ENCODE results near the gene LGR4.

LGR4 gene

DNA sequence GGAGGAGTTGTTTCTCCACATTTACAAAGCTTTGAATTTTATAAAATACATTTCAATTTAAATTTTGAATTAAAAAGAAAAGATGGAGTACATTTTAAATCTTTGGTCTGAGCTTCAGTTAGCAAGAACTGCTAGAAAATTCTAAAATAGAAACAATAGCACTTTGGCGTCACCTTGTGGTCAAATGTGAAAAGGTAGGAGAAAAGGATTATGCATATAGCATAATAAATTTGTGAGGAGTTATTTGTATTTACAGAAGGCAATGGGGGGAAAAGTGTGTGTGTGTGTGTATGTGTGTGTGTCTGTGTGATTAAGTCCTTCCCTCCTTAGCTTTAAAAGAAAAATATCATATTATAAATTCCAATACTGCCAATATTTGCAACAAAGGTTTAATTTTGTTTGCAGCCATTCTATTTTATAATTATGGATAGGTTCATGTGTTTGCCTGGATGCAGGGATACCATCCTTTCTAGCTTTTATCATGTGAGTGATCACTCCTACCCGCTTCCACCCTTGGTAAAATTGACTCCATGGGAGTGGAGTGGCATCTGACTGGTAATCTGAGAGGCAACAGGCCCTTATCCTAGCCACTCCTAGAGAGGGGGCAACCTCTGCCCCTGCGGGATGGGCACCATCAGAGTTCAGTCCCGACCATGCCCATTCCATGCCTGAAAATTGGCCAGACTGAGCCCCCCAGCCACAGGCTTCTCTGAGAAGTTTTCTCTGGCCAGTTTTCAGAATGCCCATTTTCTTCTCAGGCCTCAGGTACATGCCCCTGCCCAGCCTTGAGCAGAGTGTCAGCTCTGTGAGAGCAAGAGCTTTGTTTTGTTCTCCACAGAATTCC lies 13.6 kb upstream of the LGR4 start:
- Histone ChIP-seq H3K79me2 (ENCODE audit: control insufficient read depth, insufficient read depth, low read length, unreplicated experiment) (no peaks in the 10 kb centered on the region), H3K4me3 (ENCODE audit: low read depth, low read length) (no peak overlapping the region), H2AFZ (ENCODE audit: low read length, unreplicated experiment) (no peak overlapping the region), H3K36me3 (ENCODE audit: insufficient read depth, low read length) (peaks cover 4% of the 10 kb centered on the region), H3K27ac (ENCODE audit: low read depth, low read length) (no peak overlapping the region), H3K4me1 (ENCODE audit: control insufficient read depth, insufficient read depth, low read length, unreplicated experiment) (no peaks in the 10 kb centered on the region), H3K27me3 (ENCODE audit: insufficient read depth, low read length) (no peaks in the 10 kb centered on the region)

- Histone ChIP-seq H2AFZ (ENCODE audit: low read length, unreplicated experiment) (no peak overlapping the region), H3K79me2 (ENCODE audit: control insufficient read depth, insufficient read depth, low read length, unreplicated experiment) (no peaks in the 10 kb centered on the region), H3K27me3 (ENCODE audit: insufficient read depth, low read length) (no peaks in the 10 kb centered on the region), H3K4me3 (ENCODE audit: low read depth, low read length) (no peak overlapping the region), H3K36me3 (ENCODE audit: insufficient read depth, low read length) (no peaks in the 10 kb centered on the region), H3K4me1 (ENCODE audit: control insufficient read depth, insufficient read depth, low read length, unreplicated experiment) (no peaks in the 10 kb centered on the region), H3K27ac (ENCODE audit: low read depth, low read length) (no peak overlapping the region)
These were observed 10.2 kb upstream of the LGR4 start for GRCh38 chr11:27482793-27483192.

GRCh38 chr11:27481992-27482391 lies 9.4 kb upstream of the LGR4 start:
- no peaks in the 10 kb centered on the region for H3K27me3 ChIP-seq (ENCODE audit: insufficient read depth, low read length)
- no peaks in the 10 kb centered on the region for H3K4me1 ChIP-seq (ENCODE audit: control insufficient read depth, insufficient read depth, low read length, unreplicated experiment)
- no peak overlapping the region for H3K27ac ChIP-seq (ENCODE audit: low read depth, low read length)
- no peaks in the 10 kb centered on the region for H3K36me3 ChIP-seq (ENCODE audit: insufficient read depth, low read length)
- H2AFZ ChIP-seq (ENCODE audit: low read length, unreplicated experiment) = no peak overlapping the region
- H3K79me2 ChIP-seq (ENCODE audit: control insufficient read depth, insufficient read depth, low read length, unreplicated experiment) = no peaks in the 10 kb centered on the region
- H3K4me3 ChIP-seq (ENCODE audit: low read depth, low read length) = no peak overlapping the region

DNA sequence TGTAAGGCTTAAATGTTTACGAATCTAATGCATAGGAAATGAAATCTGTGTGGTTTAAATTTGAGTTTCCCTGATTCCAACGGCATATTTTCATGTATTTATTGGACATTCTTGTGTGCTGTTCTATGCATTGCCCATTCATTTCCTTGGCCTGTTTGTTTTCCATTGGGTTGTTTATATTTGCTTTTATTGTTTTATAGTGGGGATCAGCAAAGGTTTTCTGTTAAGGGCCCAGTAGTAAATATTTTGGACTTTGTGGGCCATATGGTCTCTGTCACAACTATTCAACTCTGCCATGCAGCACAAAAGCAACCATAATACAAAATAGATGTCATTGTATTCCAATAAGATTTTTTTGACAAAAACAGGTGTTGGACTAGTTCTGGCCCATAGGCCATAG lies 5.2 kb upstream of the LGR4 start:
- no peaks in the 10 kb centered on the region for H3K36me3 ChIP-seq (ENCODE audit: insufficient read depth, low read length)
- H3K4me1 ChIP-seq (ENCODE audit: control insufficient read depth, insufficient read depth, low read length, unreplicated experiment) = peaks cover 6% of the 10 kb centered on the region
- H3K4me3 ChIP-seq (ENCODE audit: low read depth, low read length) = no peak overlapping the region
- H3K27ac ChIP-seq (ENCODE audit: low read depth, low read length) = no peak overlapping the region
- H2AFZ ChIP-seq (ENCODE audit: low read length, unreplicated experiment) = no peak overlapping the region
- H3K27me3 ChIP-seq (ENCODE audit: insufficient read depth, low read length) = no peaks in the 10 kb centered on the region
- H3K79me2 ChIP-seq (ENCODE audit: control insufficient read depth, insufficient read depth, low read length, unreplicated experiment) = no peaks in the 10 kb centered on the region

GRCh38 chr11:27477243-27477642 lies 4.7 kb upstream of the LGR4 start:
- peaks cover 6% of the 10 kb centered on the region for H3K4me1 ChIP-seq (ENCODE audit: control insufficient read depth, insufficient read depth, low read length, unreplicated experiment)
- no peaks in the 10 kb centered on the region for H3K79me2 ChIP-seq (ENCODE audit: control insufficient read depth, insufficient read depth, low read length, unreplicated experiment)
- H3K36me3 ChIP-seq (ENCODE audit: insufficient read depth, low read length) = no peaks in the 10 kb centered on the region
- no peaks in the 10 kb centered on the region for H3K27me3 ChIP-seq (ENCODE audit: insufficient read depth, low read length)
- H3K4me3 ChIP-seq (ENCODE audit: low read depth, low read length) = no peak overlapping the region
- H3K27ac ChIP-seq (ENCODE audit: low read depth, low read length) = no peak overlapping the region
- no peak overlapping the region for H2AFZ ChIP-seq (ENCODE audit: low read length, unreplicated experiment)

GRCh38 chr11:27475622-27476021 lies 3.0 kb upstream of the LGR4 start:
- H3K79me2 ChIP-seq (ENCODE audit: control insufficient read depth, insufficient read depth, low read length, unreplicated experiment) = peaks cover 5% of the 10 kb centered on the region

GRCh38 chr11:27473017-27473406 lies 422 bp upstream of the LGR4 start:
- peaks cover 29% of the 10 kb centered on the region for H3K4me1 ChIP-seq (ENCODE audit: control insufficient read depth, insufficient read depth, low read length, unreplicated experiment)
- H2AFZ ChIP-seq (ENCODE audit: low read length, unreplicated experiment) = peak overlapping the region; percentile 67
- no peaks in the 10 kb centered on the region for H3K36me3 ChIP-seq (ENCODE audit: insufficient read depth, low read length)
- peak overlapping the region; percentile 93 for H3K4me3 ChIP-seq (ENCODE audit: low read depth, low read length)
- H3K79me2 ChIP-seq (ENCODE audit: control insufficient read depth, insufficient read depth, low read length, unreplicated experiment) = peaks cover 5% of the 10 kb centered on the region
- no peaks in the 10 kb centered on the region for H3K27me3 ChIP-seq (ENCODE audit: insufficient read depth, low read length)
- no peak overlapping the region for H3K27ac ChIP-seq (ENCODE audit: low read depth, low read length)

More at GRCh38 chr11:27475622-27476021, 3.0 kb upstream of the LGR4 start:
- Histone ChIP-seq H3K4me1 (ENCODE audit: control insufficient read depth, insufficient read depth, low read length, unreplicated experiment) (peaks cover 13% of the 10 kb centered on the region), H2AFZ (ENCODE audit: low read length, unreplicated experiment) (no peak overlapping the region), H3K4me3 (ENCODE audit: low read depth, low read length) (no peak overlapping the region), H3K36me3 (ENCODE audit: insufficient read depth, low read length) (no peaks in the 10 kb centered on the region), H3K27me3 (ENCODE audit: insufficient read depth, low read length) (no peaks in the 10 kb centered on the region), H3K27ac (ENCODE audit: low read depth, low read length) (no peak overlapping the region)

DNA sequence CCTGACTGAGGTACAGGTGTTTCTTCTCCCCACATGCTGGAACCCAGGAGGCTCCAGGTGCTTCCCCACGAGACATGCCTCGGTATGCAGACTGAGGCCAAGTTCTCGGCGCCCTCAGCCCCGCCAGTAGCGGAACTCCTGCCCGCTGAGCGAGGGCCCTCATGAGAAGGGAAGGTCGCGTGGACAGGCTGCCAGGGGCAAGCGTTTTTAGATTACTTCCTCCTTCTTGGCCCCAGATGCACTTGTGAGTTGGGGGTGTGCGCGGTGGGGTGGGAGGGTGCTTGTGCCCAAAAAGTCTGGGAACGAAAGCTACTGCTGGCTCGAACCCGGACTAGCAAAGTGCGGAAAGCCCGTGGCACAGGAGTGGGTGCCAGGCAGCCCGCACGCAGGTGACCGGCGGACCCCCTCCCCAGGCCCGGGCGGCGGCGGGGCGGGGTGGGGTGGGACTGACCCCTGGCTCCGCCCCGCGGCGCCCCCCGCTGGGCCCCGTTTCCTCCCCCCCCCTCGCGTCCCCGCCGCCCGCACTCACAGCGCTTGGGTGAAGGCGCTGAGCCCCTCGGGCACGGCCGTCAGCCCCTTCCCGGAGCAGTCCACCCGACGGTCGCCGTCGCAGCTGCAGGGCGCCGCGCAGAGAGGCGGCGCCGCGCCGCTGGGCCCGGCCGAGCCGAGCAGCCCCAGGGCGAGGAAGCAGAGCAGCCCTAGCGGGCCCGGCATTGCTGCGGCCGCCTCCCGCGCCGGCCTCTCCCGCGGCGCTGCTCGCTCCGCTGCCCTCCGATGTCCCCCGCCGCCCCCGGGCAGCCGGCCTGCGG lies 797 bp downstream of the LGR4 start:
- Histone ChIP-seq H3K27me3 (ENCODE audit: insufficient read depth, low read length) (no peaks in the 10 kb centered on the region), H3K36me3 (ENCODE audit: insufficient read depth, low read length) (no peaks in the 10 kb centered on the region), H2AFZ (ENCODE audit: low read length, unreplicated experiment) (peak overlapping the region; percentile 95), H3K4me3 (ENCODE audit: low read depth, low read length) (peak overlapping the region; percentile 93), H3K27ac (ENCODE audit: low read depth, low read length) (no peak overlapping the region), H3K79me2 (ENCODE audit: control insufficient read depth, insufficient read depth, low read length, unreplicated experiment) (peaks cover 5% of the 10 kb centered on the region), H3K4me1 (ENCODE audit: control insufficient read depth, insufficient read depth, low read length, unreplicated experiment) (peaks cover 33% of the 10 kb centered on the region)

DNA sequence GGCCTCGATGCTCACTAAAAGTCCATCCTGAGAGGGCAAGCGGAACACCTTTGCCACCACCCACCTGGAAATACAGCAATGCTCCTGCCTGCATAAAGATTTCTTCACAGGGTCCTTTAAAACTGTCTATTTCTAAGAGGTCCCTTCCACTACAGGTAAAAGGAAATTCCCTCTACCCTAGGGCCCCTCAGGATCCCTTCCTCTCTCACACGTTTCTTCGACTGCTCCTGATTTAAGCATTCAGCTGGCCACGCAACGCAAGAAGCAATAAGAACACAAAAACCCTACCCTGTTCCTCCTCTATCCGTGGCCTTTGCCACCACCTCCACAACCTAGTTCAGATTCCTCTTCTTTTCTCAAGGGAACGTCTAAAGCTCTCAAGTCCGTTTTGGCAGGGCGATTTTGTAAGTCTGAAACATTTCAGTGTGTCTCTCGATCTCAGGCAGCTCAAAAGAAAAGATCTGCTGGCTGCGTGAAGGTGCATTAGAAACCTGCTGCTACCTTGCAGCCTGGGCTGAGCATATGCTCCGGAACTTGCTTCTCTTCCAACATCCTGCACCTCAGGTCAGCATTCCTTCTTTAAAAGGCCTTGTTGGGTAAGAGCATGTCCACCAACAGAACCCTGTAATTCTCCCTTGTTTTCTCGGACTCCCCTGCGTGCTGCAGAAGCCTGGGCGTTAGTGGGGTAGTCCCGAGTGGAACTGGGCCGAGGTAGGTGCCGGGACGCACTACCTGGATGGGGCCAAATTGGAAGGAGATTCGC lies 1.6 kb downstream of the LGR4 start:
- Histone ChIP-seq H2AFZ (ENCODE audit: low read length, unreplicated experiment) (no peak overlapping the region), H3K27ac (ENCODE audit: low read depth, low read length) (no peak overlapping the region), H3K4me3 (ENCODE audit: low read depth, low read length) (peak overlapping the region; percentile 93), H3K4me1 (ENCODE audit: control insufficient read depth, insufficient read depth, low read length, unreplicated experiment) (peaks cover 33% of the 10 kb centered on the region), H3K79me2 (ENCODE audit: control insufficient read depth, insufficient read depth, low read length, unreplicated experiment) (peaks cover 5% of the 10 kb centered on the region), H3K27me3 (ENCODE audit: insufficient read depth, low read length) (no peaks in the 10 kb centered on the region), H3K36me3 (ENCODE audit: insufficient read depth, low read length) (no peaks in the 10 kb centered on the region)

GRCh38 chr11:27470166-27470565 lies 2.4 kb downstream of the LGR4 start:
- no peak overlapping the region for H3K27ac ChIP-seq (ENCODE audit: low read depth, low read length)
- no peak overlapping the region for H2AFZ ChIP-seq (ENCODE audit: low read length, unreplicated experiment)
- H3K4me3 ChIP-seq (ENCODE audit: low read depth, low read length) = no peak overlapping the region
- peaks cover 5% of the 10 kb centered on the region for H3K79me2 ChIP-seq (ENCODE audit: control insufficient read depth, insufficient read depth, low read length, unreplicated experiment)
- peaks cover 33% of the 10 kb centered on the region for H3K4me1 ChIP-seq (ENCODE audit: control insufficient read depth, insufficient read depth, low read length, unreplicated experiment)
- no peaks in the 10 kb centered on the region for H3K36me3 ChIP-seq (ENCODE audit: insufficient read depth, low read length)
- H3K27me3 ChIP-seq (ENCODE audit: insufficient read depth, low read length) = no peaks in the 10 kb centered on the region

Data from ACC112 (cell line).